Calu3 (cell line): Measurements from ENCODE around the gene SPSB2. TPM values are rescaled to one million over a fixed set of nuclear protein-coding genes. Genes with fewer than 3 reads are reported as not detected.
A peak's percentile ranks its signal among the peaks of the same experiment; 100 is the strongest.

ENCODE experiments used
- BruUV-seq: library from RNA; stranded (reverse); fragments of 400-500 nt; replicated peaks from 2 replicates; lab custom pipeline; 2021; lab: Mats Ljungman, UMichigan
- CTCF ChIA-PET: fragments of 300-600 bp; sonication (Branson Sonifier 250); formaldehyde crosslinking; loops from one replicate; lab custom pipeline; 2022; ENCODE audit warnings: antibody characterized with exemption; lab: Charles Lee
- DNase-seq: peaks from one replicate; pipeline ENCODE4 v3.0.0; 2022
- H3K27ac Mint-ChIP-seq: one replicate; pipeline ENCODE4 v1.8.0; 2022; ENCODE audit warnings: mixed read lengths; ENCODE audit not compliant: unreplicated experiment
- H3K27me3 Mint-ChIP-seq: one replicate; pipeline ENCODE4 v1.8.0; 2022; ENCODE audit warnings: mixed read lengths; ENCODE audit not compliant: unreplicated experiment
- H3K36me3 Mint-ChIP-seq: one replicate; pipeline ENCODE4 v1.8.0; 2022; ENCODE audit warnings: mild to moderate bottlenecking, moderate library complexity, mixed read lengths; ENCODE audit not compliant: insufficient read depth, unreplicated experiment
- H3K4me1 Mint-ChIP-seq: one replicate; pipeline ENCODE4 v1.8.0; 2022; ENCODE audit warnings: mild to moderate bottlenecking, low read depth, mixed read lengths; ENCODE audit not compliant: unreplicated experiment
- H3K4me3 Mint-ChIP-seq: one replicate; pipeline ENCODE4 v1.8.0; 2022; ENCODE audit warnings: mild to moderate bottlenecking, low read depth, moderate library complexity, mixed read lengths; ENCODE audit not compliant: unreplicated experiment
- H3K9me3 Mint-ChIP-seq: one replicate; pipeline ENCODE4 v1.8.0; 2022; ENCODE audit warnings: low read depth, mixed read lengths; ENCODE audit not compliant: unreplicated experiment
- intact Hi-C: fragments of 100-400 bp; cut with micrococcal nuclease; formaldehyde crosslinking; loops from one replicate; pipeline ENCODE4 v1.10.0; 2022; ENCODE audit not compliant: unreplicated experiment
- total RNA-seq: library from RNA; stranded (reverse); gene quantifications from 2 replicates; pipeline ENCODE4 v1.2.3, GENCODE V29; 2022
- TF ChIP-seq, protein P1 (sequence below): fragments of 200-600 bp; IDR thresholded peaks from one replicate; pipeline ENCODE4 v1.8.0; 2022; ENCODE audit warnings: antibody characterized with exemption; ENCODE audit not compliant: unreplicated experiment

The SPSB2 gene
- total RNA-seq, 1 experiment from 2014 or later: 18.0 TPM

DNA sequence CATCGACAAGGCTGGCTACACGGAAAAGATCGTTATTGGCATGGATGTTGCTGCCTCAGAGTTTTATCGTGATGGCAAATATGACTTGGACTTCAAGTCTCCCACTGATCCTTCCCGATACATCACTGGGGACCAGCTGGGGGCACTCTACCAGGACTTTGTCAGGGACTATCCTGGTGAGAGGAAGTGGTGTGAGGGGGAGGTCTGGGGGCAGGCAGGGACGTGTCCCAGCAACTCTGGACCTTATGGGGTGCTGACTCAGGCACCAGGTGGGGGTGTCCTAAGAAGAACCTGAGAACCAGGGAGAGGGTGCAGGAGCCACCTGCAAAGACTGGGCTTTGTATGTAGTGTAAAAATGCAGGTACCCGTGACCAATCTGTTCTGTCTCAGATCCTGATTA is 46.5 kb upstream of the SPSB2 start:
- H3K36me3 Mint-ChIP-seq: peaks cover 29% of the 10 kb centered on the region
- no peaks in the 10 kb centered on the region for H3K9me3 Mint-ChIP-seq
- no TSS peak for BruUV-seq
- no peak overlapping the region for H3K4me3 Mint-ChIP-seq
- no peak overlapping the region for H3K27ac Mint-ChIP-seq
- TF ChIP-seq, protein P1, sequence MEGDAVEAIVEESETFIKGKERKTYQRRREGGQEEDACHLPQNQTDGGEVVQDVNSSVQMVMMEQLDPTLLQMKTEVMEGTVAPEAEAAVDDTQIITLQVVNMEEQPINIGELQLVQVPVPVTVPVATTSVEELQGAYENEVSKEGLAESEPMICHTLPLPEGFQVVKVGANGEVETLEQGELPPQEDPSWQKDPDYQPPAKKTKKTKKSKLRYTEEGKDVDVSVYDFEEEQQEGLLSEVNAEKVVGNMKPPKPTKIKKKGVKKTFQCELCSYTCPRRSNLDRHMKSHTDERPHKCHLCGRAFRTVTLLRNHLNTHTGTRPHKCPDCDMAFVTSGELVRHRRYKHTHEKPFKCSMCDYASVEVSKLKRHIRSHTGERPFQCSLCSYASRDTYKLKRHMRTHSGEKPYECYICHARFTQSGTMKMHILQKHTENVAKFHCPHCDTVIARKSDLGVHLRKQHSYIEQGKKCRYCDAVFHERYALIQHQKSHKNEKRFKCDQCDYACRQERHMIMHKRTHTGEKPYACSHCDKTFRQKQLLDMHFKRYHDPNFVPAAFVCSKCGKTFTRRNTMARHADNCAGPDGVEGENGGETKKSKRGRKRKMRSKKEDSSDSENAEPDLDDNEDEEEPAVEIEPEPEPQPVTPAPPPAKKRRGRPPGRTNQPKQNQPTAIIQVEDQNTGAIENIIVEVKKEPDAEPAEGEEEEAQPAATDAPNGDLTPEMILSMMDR: no peak
- CTCF ChIA-PET: no interaction called here
- intact Hi-C loops: no loop called here
- peaks cover 9% of the 10 kb centered on the region for H3K27me3 Mint-ChIP-seq
- peaks cover 5% of the 10 kb centered on the region for H3K4me1 Mint-ChIP-seq
- no peak for DNase-seq

DNA sequence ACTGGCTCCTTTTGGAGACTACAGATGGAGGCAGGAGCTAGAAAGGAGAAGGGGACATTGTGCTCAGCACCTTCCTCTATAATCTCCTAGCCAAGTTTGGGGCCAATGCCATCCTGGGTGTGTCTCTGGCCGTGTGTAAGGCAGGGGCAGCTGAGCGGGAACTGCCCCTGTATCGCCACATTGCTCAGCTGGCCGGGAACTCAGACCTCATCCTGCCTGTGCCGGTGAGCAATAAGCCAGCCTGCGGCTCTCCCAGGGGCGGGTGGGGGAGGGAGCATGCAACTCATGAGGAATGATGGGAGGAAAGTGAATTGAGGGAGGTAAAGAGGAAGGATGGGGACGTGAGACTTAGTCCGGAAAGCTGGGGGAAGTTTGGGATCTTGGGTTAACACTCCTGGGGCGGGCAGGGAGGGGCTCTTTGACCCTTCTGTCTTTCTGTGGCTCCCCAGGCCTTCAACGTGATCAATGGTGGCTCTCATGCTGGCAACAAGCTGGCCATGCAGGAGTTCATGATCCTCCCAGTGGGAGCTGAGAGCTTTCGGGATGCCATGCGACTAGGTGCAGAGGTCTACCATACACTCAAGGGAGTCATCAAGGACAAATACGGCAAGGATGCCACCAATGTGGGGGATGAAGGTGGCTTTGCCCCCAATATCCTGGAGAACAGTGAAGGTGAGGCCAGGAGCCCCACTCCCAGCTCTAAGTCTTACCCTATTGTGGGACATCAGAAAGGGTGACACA is 44.6 kb upstream of the SPSB2 start:
- Mint-ChIP-seq H3K27me3 (peaks cover 26% of the 10 kb centered on the region), H3K9me3 (no peaks in the 10 kb centered on the region), H3K27ac (no peak overlapping the region), H3K4me1 (no peaks in the 10 kb centered on the region), H3K4me3 (no peak overlapping the region), H3K36me3 (peaks cover 35% of the 10 kb centered on the region)
- DNase-seq: no peak
- intact Hi-C loops: no loop called here
- no TSS peak for BruUV-seq
- CTCF ChIA-PET: no interaction called here
- TF ChIP-seq, protein P1: no peak

DNA sequence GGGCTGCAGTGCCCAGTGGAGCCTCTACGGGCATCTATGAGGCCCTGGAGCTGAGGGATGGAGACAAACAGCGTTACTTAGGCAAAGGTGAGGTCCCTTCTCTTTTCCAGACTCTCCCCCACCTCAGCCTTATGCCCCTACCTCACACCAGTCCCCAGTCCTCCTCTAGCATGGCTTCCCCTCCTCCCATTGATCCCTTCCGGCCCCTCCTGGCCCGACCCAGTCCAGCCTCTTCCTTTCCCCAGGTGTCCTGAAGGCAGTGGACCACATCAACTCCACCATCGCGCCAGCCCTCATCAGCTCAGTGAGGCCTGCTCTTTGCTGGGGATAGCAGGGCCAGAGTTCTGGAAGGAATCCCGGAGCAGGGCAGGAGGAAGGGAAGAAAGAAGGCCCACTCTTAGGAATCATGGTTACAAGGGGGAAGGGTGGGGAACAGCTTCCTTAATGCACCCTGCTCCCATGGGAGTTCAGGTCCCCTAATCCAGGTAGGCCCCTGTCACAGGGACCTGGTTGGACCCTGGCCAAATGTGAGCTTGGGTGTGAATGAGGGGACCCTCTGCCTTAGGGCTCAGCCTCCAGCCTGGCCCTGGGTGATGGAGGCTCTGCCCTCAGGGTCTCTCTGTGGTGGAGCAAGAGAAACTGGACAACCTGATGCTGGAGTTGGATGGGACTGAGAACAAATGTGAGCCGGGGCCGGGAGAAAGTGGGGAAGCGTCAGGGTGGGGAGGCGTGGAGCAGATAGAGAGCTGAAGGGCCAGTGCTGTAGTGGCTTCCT is 43.5 kb upstream of the SPSB2 start:
- no peaks in the 10 kb centered on the region for H3K4me1 Mint-ChIP-seq
- TF ChIP-seq, protein P1: no peak
- H3K27ac Mint-ChIP-seq: no peak overlapping the region
- DNase-seq: no peak
- H3K36me3 Mint-ChIP-seq: peaks cover 28% of the 10 kb centered on the region
- no peak overlapping the region for H3K4me3 Mint-ChIP-seq
- H3K27me3 Mint-ChIP-seq: peaks cover 32% of the 10 kb centered on the region
- CTCF ChIA-PET: interaction anchor here (0.7 kb wide), 1 partner anchor 9 kb away, joined by 3 read pairs; no protein-coding TSS in a partner anchor
- intact Hi-C loops: no loop called here
- no peaks in the 10 kb centered on the region for H3K9me3 Mint-ChIP-seq
- no TSS peak for BruUV-seq

DNA sequence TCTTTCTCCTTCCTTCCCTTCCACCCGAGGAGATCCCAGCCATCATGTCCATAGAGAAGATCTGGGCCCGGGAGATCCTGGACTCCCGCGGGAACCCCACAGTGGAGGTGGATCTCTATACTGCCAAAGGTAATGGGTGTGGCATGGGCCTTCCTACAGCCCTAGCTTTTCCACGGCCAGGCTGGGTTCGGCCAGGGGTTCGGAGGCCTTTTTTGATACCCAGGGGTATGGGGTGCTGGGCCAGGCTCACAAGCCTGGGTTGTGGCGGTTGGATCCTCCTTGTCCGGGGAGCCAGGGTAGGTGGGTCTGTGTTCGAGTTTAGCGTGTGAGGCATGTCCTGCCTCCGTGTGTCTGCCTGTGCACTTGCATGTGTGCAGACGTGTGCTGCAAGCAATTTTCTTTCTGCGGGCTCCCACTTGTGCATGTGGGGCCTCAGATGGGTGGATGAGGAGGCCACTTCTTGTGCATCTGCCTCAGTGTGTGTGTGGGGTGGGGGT is 42.7 kb upstream of the SPSB2 start:
- intact Hi-C loops: no loop called here
- Mint-ChIP-seq H3K36me3 (peaks cover 28% of the 10 kb centered on the region), H3K9me3 (no peaks in the 10 kb centered on the region), H3K27me3 (peaks cover 32% of the 10 kb centered on the region), H3K4me1 (no peaks in the 10 kb centered on the region), H3K4me3 (peak overlapping the region; percentile 83), H3K27ac (no peak overlapping the region)
- no TSS peak for BruUV-seq
- CTCF ChIA-PET: interaction anchor here (0.7 kb wide), 1 partner anchor 10 kb away, joined by 3 read pairs; no protein-coding TSS in a partner anchor
- no peak for DNase-seq
- TF ChIP-seq, protein P1: no peak
